Lower leg skin (tissue), 4 donors: ENCODE data around the gene FAM228B. TPM values are rescaled to one million over a fixed set of nuclear protein-coding genes. Genes with fewer than 3 reads are reported as not detected.

Experiments used
- DNase-seq, 2 donors: peaks; one replicate each; pipeline ENCODE4 v3.0.0-alpha.2; 2019; ENCODE audit warnings: low spot score in 2 of 2
- H3K4me3 ChIP-seq: fragments of 200-600 bp; sonication (generic); 2 replicates; pipeline ENCODE4 v1.5.1; 2017; ENCODE audit warnings: mild to moderate bottlenecking, low read depth; ENCODE audit not compliant: poor library complexity, severe bottlenecking
- CTCF ChIP-seq, 3 donors: fragments of 450-650 bp; IDR thresholded peaks; one replicate each; pipeline ENCODE4 v1.5.1; 2016; ENCODE audit warnings: antibody characterized with exemption in 3 of 3, mild to moderate bottlenecking in 3 of 3, moderate library complexity in 2 of 3
- POLR2A ChIP-seq, 2 donors: fragments of 450-650 bp; IDR thresholded peaks; one replicate each; pipeline ENCODE4 v1.6.1; 2016 to 2017; ENCODE audit warnings: antibody characterized with exemption in 2 of 2, mild to moderate bottlenecking in 1 of 2, moderate library complexity in 1 of 2
- WGBS, 2 donors: methylation state at CpG; one replicate each; pipeline ENCODE4 v1.1.5; 2018; 5-methylcytosine and 5-hydroxymethylcytosine counted together
- intact Hi-C: fragments of 100-400 bp; cut with DNase I; formaldehyde crosslinking; loops from one replicate; pipeline ENCODE4 v1.15.0; 2023; ENCODE audit warnings: low total_unique reads
- total RNA-seq, 4 donors: library from RNA; depleted of rRNA; stranded (reverse); fragments of >200 nt; gene quantifications; one replicate each; pipeline ENCODE4 v1.1.0, GENCODE V29; 2016

FAM228B gene
- total RNA-seq, 4 donors from 2014 or later, result 2.8 to 15.1 (median 4.6) TPM

GRCh38 chr2:24159708-24160107, 36.4 kb downstream of the FAM228B start:
- intact Hi-C loops, result no loop called here
- H3K4me3 ChIP-seq, result no peak overlapping the region
- WGBS, 2 donors, result 92 to 98% methylated on average over 4 of the region's 4 CpGs
- TF ChIP-seq CTCF (IDR thresholded peaks at IDR 0.05) (no peak), POLR2A (IDR thresholded peaks at IDR 0.05) (no peak)
- DNase-seq, result no peak

- TF ChIP-seq CTCF (IDR thresholded peaks at IDR 0.05) (no peak), POLR2A (IDR thresholded peaks at IDR 0.05) (no peak)
- intact Hi-C loops, result no loop called here
- no peak for DNase-seq
- H3K4me3 ChIP-seq, result no peak overlapping the region
These were observed 37.5 kb downstream of the FAM228B start for GRCh38 chr2:24160761-24161160.

GRCh38 chr2:24162494-24162893, 39.2 kb downstream of the FAM228B start:
- H3K4me3 ChIP-seq, result no peak overlapping the region
- TF ChIP-seq POLR2A (IDR thresholded peaks at IDR 0.05) (no peak), CTCF (IDR thresholded peaks at IDR 0.05) (no peak)
- intact Hi-C loops, result no loop called here
- no peak for DNase-seq
- 91 to 100% methylated on average over 1 of the region's 1 CpG for WGBS, 2 donors

- H3K4me3 ChIP-seq, result no peak overlapping the region
- DNase-seq, result no peak
- intact Hi-C loops, result no loop called here
- 61 to 77% methylated on average over 3 of the region's 3 CpGs for WGBS, 2 donors
- no peak for TF ChIP-seq POLR2A (IDR thresholded peaks at IDR 0.05)
- no peak for TF ChIP-seq CTCF (IDR thresholded peaks at IDR 0.05)
These were observed 39.9 kb downstream of the FAM228B start for GRCh38 chr2:24163186-24163585.

- H3K4me3 ChIP-seq, result no peak overlapping the region
- 86 to 88% methylated on average over 2 of the region's 2 CpGs for WGBS, 2 donors
- intact Hi-C loops, result no loop called here
These were observed 40.3 kb downstream of the FAM228B start for GRCh38 chr2:24163601-24164000.

More at GRCh38 chr2:24163601-24164000, 40.3 kb downstream of the FAM228B start:
- no peak for DNase-seq
- TF ChIP-seq POLR2A (IDR thresholded peaks at IDR 0.05) (no peak), CTCF (IDR thresholded peaks at IDR 0.05) (no peak)
